Effector memory CD4-positive, alpha-beta T cell (primary cell): ENCODE data around the gene MEF2C.
"Not testable (repeated sequence)": the region's sequence is repeated elsewhere in the genome, so short reads cannot be mapped to it uniquely, and the experiment has no call there.

Experiments
- DNase-seq, 3 donors: peaks; one replicate each; pipeline ENCODE4 v3.0.0-alpha.2; 2020
- H3K27ac ChIP-seq: 2 replicates; pipeline ENCODE4 v1.7.0; 2013; ENCODE audit warnings: mild to moderate bottlenecking, low read length, moderate library complexity; ENCODE audit not compliant: insufficient read depth, poor library complexity, severe bottlenecking
- H3K27me3 ChIP-seq: replicated peaks from 2 replicates; pipeline ENCODE4 v1.7.0; 2013; ENCODE audit warnings: mild to moderate bottlenecking, low read length; ENCODE audit not compliant: insufficient read depth, control insufficient read depth, poor library complexity, severe bottlenecking
- H3K36me3 ChIP-seq: 2 replicates; pipeline ENCODE4 v1.7.0; 2013; ENCODE audit warnings: mild to moderate bottlenecking, low read length, moderate library complexity; ENCODE audit not compliant: control insufficient read depth, insufficient read depth
- H3K4me1 ChIP-seq: 2 replicates; pipeline ENCODE4 v1.7.0; 2013; ENCODE audit warnings: low read length, mild to moderate bottlenecking; ENCODE audit not compliant: control insufficient read depth, insufficient read depth, poor library complexity, severe bottlenecking
- H3K4me3 ChIP-seq: 2 replicates; pipeline ENCODE4 v1.7.0; 2013; ENCODE audit warnings: low read length, low read depth, mild to moderate bottlenecking; ENCODE audit not compliant: insufficient read depth, poor library complexity, severe bottlenecking
- H3K9me3 ChIP-seq: 2 replicates; pipeline ENCODE4 v1.7.0; 2013; ENCODE audit warnings: mild to moderate bottlenecking, low read length, moderate library complexity; ENCODE audit not compliant: control insufficient read depth

MEF2C gene

DNA sequence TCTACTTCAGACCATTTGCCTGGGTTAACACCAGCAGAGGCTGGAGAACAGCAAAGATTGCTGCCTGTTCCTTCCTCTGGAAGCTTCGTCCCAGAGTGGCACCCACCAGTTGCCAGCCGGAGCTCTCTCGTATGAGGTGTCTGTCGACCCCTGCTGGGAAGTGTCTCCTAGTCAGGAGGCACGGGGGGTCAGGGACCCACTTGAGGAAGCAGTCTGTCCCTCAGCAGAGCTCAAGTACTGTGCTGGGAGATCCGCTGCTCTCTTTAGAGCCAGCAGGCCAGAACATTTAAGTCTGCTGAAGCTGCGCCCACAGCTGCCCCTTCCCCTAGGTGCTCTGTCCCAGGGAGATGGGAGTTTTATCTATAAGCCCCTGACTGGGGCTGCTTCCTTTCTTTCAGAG, 84.1 kb downstream of the MEF2C start:
- H3K4me1 ChIP-seq, H3K27me3 ChIP-seq, H3K4me3 ChIP-seq, H3K27ac ChIP-seq, H3K9me3 ChIP-seq, H3K36me3 ChIP-seq, DNase-seq: not testable (repeated sequence)

DNA sequence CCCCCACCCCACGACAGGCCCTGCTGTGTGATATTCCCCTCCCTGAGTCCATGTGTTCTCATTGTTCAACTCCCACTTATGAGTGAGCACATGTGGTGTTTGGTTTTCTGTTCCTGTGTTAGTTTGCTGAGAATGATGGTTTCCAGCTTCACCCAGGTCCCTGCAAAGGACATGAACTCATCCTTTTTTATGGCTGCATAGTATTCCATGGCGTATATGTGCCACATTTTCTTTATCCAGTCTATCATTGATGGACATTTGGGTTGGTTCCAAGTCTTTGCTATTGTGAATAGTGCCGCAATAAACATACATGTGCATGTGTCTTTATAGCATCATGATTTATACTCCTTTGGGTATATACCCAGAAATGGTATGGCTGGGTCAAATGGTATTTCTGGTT, 89.2 kb downstream of the MEF2C start:
- not testable (repeated sequence) for H3K9me3 ChIP-seq, DNase-seq, H3K4me3 ChIP-seq, H3K4me1 ChIP-seq, H3K27me3 ChIP-seq, H3K27ac ChIP-seq, H3K36me3 ChIP-seq

DNA sequence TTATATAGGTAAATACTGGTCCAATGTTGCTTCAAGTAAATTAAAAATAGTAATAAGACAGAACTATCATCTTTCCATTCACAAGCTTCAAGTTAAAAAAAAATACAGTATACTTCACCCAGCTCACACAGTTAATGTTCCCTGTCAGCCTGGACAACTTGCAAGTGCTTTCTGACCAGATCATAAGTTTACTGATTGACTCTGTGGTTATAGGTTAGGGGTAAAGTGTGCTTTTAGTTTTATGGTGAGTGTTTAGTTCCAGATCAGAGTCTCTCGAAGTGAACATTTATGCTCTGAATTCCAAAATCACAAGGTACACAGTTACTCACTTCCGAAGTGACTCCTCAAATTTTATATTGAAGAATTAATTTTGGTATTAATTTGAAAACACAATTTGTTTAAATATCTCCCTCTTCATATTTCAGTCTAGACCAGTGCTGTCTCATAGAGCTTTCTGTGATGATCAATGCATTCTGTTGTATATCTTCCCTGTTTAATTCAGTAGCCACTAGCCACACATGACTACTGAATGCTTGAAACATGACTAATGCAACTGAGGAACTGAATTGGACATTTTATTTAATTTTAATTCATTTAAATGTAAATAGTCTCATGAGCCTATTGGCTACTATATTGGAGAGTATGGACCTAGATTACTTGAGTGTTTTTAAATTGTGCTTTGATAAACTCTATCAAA, 90.7 kb downstream of the MEF2C start:
- no peak for DNase-seq
- H3K27ac ChIP-seq = no peak overlapping the region
- no peak overlapping the region for H3K4me3 ChIP-seq

DNA sequence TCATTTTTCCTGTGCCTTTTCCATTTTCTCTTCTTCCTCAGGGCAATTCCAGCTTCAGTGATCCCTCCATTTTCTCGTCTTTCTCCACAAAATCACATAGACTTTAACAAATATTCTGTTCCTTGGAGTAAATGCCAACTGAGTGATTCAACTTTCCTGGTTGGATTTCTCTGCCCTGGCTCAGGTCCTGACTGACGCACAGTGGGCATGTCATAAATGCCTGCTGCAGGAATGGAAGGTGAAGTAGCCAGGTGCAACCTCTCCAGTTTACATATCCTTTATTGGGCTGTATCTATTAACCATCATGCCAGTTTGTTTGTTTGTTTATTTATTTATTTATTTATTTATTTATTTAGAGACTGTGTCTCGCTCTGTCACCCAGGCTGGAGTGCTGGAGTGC, 95.1 kb downstream of the MEF2C start:
- Histone ChIP-seq H3K27ac (no peak overlapping the region), H3K4me3 (no peak overlapping the region), H3K27me3 (no peaks in the 10 kb centered on the region), H3K4me1 (no peaks in the 10 kb centered on the region), H3K36me3 (no peaks in the 10 kb centered on the region), H3K9me3 (no peaks in the 10 kb centered on the region)
- no peak for DNase-seq

More for the DNA sequence above, 90.7 kb downstream of the MEF2C start:
- Histone ChIP-seq H3K27me3 (no peaks in the 10 kb centered on the region), H3K9me3 (no peaks in the 10 kb centered on the region), H3K36me3 (no peaks in the 10 kb centered on the region), H3K4me1 (no peaks in the 10 kb centered on the region)

DNA sequence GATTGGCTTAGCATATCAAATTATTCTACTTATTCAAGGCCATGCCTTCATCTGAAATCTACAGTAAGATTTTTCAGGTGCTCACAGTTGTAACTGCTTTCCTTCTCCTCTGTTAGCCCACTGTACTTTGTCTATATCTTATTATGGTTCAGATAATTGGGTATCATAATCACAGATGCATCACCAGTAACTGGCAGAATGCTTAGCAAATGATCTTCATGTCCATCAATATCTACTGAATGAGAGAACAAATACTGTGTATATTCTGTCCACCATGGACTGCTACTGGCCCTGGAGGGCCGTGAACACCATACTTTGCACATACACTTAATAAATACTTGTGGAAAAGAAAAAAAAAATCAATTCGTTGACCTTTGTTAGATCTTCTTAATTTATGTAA, 96.2 kb downstream of the MEF2C start:
- DNase-seq = no peak
- Histone ChIP-seq H3K9me3 (no peaks in the 10 kb centered on the region), H3K4me3 (no peak overlapping the region), H3K36me3 (no peaks in the 10 kb centered on the region), H3K27ac (no peak overlapping the region), H3K27me3 (no peaks in the 10 kb centered on the region), H3K4me1 (no peaks in the 10 kb centered on the region)

DNA sequence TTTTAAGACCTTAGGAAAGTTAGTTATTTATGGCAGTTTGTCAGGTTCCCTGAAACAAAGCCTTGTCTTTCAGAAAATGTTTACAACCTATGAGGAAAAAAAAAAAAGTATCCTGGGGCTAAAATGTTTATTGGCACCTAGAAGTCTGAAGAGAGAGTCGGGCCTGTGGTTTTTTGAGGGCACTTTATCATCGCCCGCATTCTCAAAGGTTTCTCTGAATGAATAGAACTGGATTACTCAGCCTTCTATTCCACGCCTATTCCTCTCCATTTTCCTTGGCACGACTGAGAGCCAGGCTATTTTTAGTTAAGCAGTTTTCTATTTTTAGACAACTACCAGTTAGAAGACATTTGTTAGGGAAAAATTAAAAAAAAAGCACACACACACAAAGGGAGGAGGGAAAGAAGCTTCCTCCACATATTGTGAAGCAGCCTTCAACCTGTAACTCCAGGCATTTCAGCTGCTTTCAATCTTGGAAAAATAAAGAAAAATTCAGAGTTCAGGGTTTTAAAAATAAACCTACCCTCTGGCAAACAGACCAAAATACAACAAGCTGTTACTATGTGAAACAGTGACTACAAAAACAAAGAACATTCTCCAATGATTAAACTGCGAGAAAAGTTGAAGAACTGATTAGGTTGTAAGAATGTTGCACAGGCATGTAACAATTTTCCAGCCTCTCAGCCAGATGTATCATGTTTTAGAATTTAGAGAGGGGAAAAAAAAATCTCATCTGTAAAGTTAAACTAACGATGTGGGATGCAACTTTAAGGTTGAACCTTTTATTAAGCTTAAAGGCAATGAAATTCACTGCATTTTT, 97.0 kb downstream of the MEF2C start:
- Histone ChIP-seq H3K36me3 (no peaks in the 10 kb centered on the region), H3K4me3 (no peak overlapping the region), H3K27me3 (no peaks in the 10 kb centered on the region), H3K4me1 (no peaks in the 10 kb centered on the region), H3K9me3 (no peaks in the 10 kb centered on the region), H3K27ac (no peak overlapping the region)
- DNase-seq = no peak

DNA sequence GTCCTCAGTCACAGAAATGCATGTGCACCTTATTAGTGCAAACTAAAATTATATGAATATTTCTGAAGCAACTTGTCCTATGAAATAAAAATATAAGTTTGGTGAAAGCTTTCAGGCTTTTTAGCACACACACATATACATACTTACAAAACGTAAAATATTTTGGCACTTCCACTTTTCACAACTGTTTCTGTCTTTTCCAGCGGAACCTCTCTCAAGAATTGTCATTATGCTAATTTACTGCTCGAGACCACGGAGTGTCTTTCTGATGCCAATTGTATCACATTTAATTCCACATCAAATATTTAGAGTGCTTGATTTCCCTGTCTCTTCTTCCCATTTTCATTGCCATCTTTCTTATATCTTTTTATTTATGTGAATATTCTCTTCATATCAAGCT, 100.4 kb downstream of the MEF2C start:
- Histone ChIP-seq H3K4me3 (no peak overlapping the region), H3K4me1 (no peaks in the 10 kb centered on the region), H3K27ac (no peak overlapping the region), H3K27me3 (no peaks in the 10 kb centered on the region), H3K36me3 (no peaks in the 10 kb centered on the region), H3K9me3 (no peaks in the 10 kb centered on the region)
- no peak for DNase-seq

DNA sequence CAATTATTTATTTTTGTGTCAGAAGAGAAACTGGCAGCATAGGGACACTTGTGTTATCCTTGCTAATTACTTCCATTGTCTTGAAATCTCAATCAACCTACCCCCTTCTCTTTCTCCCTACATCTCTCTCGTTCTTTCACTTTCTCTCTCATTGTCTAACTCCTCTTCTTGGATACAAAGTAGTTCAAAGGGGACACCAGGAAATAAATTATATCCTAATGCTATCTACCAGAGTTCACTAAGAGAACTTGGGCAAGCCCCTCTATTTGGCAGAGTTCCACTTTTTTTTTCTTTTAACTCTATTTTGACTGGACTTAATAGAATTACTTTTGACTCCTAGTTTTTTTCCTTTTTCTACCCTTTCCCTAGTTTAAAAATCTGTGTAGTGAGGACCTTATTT, 102.2 kb downstream of the MEF2C start:
- Histone ChIP-seq H3K27me3 (no peaks in the 10 kb centered on the region), H3K4me1 (no peaks in the 10 kb centered on the region), H3K27ac (no peak overlapping the region), H3K36me3 (no peaks in the 10 kb centered on the region), H3K4me3 (no peak overlapping the region), H3K9me3 (no peaks in the 10 kb centered on the region)
- DNase-seq = no peak

DNA sequence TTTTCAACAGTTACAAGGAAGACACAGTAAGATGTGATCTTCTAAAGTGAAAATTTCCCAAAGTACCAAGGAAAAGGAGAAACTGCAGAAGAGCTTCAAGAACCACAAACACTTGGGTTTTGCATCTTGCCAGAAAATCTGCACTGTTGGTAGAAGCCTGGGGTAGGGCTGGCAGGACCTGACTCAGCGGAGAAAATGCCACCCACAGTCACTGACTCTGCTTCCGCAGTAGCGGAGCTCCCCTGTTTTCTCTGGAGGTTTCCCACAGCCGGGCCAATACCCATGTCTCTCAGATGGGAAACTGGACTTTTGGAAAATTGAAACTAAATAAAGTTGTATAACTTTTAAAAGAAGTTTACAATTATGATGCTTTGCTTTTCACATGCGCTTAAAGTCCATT, 104.2 kb downstream of the MEF2C start:
- Histone ChIP-seq H3K4me1 (no peaks in the 10 kb centered on the region), H3K27ac (no peak overlapping the region), H3K9me3 (no peaks in the 10 kb centered on the region), H3K27me3 (no peaks in the 10 kb centered on the region), H3K4me3 (no peak overlapping the region), H3K36me3 (no peaks in the 10 kb centered on the region)
- no peak for DNase-seq

DNA sequence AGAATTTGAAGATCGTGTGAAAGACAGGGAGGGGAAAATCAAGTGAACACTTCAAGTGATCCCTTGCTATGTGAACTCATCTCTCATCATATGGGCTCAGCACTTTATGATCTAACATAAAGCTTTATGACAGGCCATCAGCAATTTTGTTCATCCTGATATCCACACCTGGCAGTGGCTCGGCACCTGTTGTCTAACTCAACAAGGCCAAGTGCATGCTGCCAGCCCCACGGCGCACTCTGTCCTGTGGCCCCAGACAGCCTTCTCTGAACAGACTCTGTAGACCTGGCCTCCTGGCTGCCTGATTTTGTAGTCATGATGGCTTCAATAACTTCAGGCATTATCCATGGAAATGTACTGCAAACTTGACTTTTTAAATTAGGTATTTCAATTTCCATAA, 106.3 kb downstream of the MEF2C start:
- DNase-seq = no peak
- no peak overlapping the region for H3K4me3 ChIP-seq
- H3K27me3 ChIP-seq = no peaks in the 10 kb centered on the region
- H3K36me3 ChIP-seq = no peaks in the 10 kb centered on the region
- H3K27ac ChIP-seq = no peak overlapping the region
- H3K9me3 ChIP-seq = no peaks in the 10 kb centered on the region
- H3K4me1 ChIP-seq = no peaks in the 10 kb centered on the region
